Esophagus muscularis mucosa (tissue), 4 donors: ENCODE results near the gene NPIPB6.
"Not testable (repeated sequence)": the region's sequence is repeated elsewhere in the genome, so short reads cannot be mapped to it uniquely, and the experiment has no call there.

Experiments used
- CTCF ChIP-seq, 3 experiments: fragments of 200-600 bp in 2 of 3; fragments of 450-650 bp in 1 of 3; sonication (generic) in 2 of 3; IDR thresholded peaks; one replicate each; pipeline ENCODE4 v1.5.1; 2017 to 2019; ENCODE audit warnings: antibody characterized with exemption in 3 of 3, mild to moderate bottlenecking in 2 of 3, moderate library complexity in 1 of 3
- EP300 ChIP-seq: sonication (generic); formaldehyde crosslinking; IDR thresholded peaks from one replicate; pipeline ENCODE4 v1.6.1; 2017; ENCODE audit warnings: antibody characterized with exemption
- POLR2A ChIP-seq: fragments of 450-650 bp; IDR thresholded peaks from one replicate; pipeline ENCODE4 v1.6.1; 2017; ENCODE audit warnings: antibody characterized with exemption, moderate library complexity, mild to moderate bottlenecking, low read depth
- POLR2AphosphoS5 ChIP-seq, 2 donors: sonication (generic); formaldehyde crosslinking; IDR thresholded peaks; one replicate each; pipeline ENCODE4 v1.6.1; 2017; ENCODE audit warnings: antibody characterized with exemption in 2 of 2

- TF ChIP-seq CTCF (IDR thresholded peaks at IDR 0.05); POLR2A; POLR2AphosphoS5 (IDR thresholded peaks at IDR 0.05); EP300: not testable (repeated sequence)
Observed at GRCh38 chr16:28363408-28363807, at the start of gene NPIPB6.
